ELF-1 (cell line): ENCODE data around the gene PALS2.

Experiments
- DNase-seq: peaks from one replicate; pipeline ENCODE4 v3.0.0-alpha.2; 2016; ENCODE audit warnings: low read depth, low spot score

Gene PALS2

DNA sequence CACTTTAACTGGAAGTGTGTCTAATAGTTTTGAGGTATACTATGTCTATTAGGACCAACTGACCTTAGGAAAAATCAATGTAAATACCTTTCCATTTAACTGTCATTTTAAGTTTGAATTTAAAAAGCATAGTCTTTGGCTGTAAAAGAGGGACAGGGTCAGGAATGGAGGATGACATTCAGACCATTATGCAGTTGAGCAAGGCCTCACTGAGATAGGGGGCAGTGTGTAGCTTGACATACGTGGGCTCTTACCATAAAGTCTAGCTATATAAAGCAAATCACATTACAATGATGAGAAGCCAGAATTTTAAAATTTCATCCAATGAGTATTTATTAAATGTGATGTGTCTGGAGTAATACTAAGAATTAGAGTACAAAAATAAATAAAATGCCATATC, 17.9 kb downstream of the PALS2 start:
- DNase-seq, result no peak

DNA sequence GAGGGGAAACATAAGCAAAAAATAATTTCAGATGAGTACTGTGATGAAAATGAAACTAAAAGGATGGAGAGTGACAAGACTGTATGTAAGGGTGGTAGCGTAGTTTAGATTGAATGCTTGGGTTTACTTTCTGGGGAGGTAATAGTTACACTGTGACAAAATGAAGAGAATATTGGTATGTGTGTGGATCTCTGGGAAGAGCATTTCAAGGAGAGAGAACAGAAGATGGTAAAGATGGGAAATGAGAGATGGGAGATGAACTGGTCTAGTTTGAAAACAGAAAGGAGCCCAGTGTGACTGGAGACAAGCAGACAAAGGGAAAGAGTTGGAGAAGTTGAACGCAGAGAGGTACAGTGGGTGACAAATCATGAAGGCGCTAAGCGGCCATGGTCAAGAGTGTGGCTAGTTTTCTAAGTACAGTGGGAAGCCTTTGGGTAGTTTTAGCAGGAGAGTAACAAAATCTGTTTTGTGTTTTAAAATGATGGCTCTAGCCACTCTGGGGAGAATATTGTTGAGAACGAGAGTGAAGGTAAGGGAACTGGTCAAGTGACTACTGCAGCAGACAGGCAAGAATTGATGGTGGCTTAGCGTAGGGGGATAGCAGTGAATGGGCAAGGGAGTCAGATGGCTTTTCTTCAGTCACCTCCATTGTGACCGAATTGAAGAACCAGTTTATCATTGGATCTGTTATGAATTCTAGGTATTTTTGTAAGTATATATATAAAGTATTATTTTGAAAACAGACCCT, 22.6 kb downstream of the PALS2 start:
- DNase-seq, result no peak

DNA sequence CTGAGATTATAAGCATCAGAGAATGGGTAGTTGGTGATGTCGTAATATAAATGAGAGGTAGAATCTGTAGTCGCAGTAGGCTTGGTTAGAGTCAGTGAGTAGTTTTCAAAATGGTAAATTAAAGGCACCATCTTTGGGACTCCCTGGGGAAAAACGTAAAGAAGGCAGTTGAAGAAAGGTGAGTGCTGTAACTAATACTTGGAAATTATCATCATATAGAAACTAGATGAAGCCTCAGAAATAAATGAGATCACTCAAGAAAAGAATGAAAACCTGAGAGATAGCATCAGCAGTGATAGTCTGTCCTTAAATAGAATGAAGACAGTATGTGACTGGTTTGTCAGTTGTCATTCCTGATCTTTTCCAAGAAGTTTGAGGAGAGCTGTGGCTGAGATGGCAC, 23.8 kb downstream of the PALS2 start:
- DNase-seq, result no peak

DNA sequence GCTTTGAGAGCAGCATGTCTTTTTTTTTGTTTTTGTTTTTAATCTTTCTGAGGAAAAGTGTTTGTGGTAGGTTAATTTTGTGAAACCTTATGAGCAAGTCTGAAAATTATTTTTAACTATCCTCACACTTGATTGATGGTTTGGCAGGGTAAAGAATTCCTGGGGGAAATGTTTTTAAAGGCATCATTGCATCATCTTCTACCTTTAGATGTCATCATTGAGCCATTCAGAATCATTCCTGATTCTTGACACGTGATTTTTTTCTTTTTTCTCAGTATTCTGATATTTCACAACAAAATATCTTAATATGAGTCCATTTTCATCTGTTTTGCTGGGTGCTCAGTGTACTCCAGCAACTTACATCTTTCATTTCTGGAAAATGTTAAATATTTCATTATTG, 28.3 kb downstream of the PALS2 start:
- DNase-seq, result no peak

DNA sequence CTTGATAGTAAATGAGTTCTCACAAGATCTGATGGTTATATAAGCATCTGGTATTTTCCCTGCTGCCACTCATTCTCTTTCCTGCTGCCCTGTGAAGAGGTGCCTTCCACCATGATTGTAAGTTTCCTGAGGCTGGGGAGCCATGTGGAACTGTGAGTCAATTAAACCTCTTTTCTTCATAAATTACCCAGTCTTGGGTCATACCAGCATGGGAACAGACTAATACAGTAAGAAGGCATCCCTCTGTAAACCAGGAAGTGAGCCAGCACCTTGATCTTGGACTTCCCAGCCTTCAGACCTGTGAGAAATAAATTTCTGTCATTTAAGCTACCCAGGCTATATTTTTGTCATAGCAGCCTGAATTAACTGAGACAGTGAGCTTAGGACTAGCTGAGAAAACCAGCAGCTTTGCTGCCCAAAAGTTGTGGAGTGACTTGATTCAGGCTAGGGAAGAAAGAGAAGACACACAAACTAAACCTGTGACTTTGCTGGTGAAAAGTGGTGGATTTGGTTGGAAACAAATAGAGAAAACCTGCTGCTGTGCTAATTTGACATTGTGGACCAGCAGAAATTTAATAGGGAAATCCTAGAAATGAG, 29.7 kb downstream of the PALS2 start:
- DNase-seq, result no peak

DNA sequence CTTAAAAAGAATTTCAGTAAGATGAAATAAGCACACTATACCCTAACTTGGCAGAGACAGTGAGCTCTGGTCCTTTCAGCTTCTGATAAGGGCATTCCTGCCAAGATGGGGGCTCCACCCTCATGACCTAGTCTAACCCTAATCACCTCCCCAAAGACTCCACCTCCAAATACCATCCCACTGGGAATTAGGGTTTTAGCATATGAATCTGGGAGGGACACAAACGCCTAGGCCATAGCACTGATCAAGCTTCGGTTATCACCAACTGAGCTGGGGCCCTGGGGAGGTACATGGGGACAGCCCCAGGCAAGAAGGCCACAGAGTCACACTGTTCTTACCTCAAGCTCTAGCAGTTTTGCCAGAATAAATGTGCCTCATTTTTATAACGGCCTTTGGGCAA, 31.4 kb downstream of the PALS2 start:
- peak; percentile 77 for DNase-seq

DNA sequence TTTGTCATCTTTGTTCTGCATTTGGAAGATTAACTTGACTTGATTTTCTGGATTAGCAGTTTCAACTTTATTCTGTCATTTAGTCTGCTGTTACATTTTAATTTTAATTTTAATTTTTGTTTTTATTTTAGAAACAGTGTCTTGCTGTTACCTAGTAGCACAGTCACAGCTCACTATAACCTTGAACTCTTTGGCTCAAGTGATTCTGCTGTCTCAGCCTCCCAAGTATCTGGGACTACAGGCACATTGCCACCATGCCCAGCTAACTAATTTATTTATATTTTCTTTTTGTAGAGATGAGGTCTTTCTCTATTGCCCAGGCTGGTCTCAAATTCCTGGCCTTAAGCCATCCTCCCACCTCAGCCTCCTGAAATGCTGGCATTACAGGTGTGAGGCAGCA, 35.3 kb downstream of the PALS2 start:
- DNase-seq, result no peak

DNA sequence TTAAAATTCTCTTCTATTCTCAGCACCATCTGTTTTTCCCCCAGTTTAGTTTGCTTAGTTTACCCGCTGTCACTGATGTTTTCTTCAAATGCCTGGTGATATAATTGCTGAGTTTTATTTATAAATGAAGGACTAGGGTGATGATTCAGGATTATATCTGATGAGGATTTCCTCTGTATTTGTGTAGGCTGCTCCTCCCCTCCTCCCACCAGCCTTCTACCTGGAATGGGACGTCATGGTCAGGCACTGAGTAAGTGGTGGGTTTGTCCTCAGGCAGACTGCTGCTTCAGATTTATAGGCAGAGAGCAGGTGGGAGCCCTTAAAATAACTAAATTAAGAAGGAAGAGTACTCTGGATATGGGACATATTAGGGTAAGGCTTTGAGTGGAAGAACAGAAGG, 35.8 kb downstream of the PALS2 start:
- DNase-seq, result peak; percentile 17

DNA sequence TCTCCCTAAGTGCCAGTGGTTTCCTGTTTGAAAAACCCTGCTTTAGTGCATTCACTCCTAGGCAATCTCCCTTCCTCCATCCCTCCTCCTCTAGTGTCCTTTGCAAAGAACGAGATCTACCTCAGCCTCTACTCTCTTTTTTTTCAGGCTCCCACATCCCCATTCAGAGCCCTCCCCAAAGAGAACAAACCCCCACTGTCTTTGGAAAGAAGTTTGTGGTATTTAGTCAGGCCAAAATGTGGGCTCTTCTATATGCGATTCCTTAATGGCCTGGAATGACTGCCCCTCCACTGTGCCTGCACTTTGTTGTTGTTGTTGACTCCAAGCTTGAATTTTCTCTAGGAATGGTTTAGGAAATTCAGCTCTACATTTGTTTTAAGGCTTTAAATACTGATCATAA, 36.3 kb downstream of the PALS2 start:
- no peak for DNase-seq

DNA sequence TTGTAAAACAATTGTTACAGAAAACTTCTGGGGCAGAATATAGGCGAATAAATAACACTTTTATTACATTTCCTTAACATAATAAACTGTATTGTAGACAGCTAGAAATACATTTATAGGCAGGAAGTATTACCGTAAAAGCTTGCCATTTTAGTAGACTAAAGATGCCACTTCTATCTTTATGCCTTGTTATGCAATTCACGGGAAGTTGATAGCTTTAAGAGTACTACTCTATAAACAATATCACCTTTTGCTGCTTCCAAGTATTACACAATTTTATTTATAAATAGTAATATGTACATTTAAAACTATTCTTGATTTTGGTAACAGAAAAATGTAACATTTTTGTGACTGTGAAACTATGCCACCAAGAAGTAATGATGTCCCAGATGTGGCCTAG, 37.9 kb downstream of the PALS2 start:
- DNase-seq, result no peak

DNA sequence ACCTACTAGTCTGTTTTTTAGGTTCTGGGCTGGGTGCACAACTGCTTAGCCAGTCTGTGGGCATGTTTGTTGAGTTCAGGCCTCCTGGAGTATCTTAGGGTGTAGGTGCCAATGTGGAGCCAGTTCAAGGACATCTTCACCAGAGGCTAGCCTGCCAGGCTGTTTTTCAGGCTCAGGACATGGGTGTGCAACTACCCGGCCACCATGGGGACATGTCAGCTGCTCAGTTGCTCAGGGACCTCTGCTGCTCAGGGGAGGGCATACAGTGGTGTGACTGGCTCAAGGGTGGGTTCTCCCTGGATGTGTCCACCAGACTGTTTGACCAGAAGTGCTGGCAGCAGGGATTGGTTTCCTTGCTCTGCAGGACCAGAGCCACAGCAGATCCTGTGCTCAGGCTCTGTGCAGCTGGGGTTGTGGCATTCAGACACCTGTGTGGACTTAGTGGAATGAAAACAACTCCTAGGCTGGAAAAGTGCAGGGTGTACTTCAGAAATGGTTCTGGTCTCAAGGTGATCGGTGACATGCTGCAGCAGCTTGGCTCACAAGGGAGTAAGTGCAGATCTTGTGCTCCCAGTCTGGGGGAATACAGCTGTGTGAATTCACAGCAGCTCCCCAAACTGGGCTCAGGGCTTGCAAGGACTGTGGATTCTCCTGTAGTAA, 44.8 kb downstream of the PALS2 start:
- no peak for DNase-seq

DNA sequence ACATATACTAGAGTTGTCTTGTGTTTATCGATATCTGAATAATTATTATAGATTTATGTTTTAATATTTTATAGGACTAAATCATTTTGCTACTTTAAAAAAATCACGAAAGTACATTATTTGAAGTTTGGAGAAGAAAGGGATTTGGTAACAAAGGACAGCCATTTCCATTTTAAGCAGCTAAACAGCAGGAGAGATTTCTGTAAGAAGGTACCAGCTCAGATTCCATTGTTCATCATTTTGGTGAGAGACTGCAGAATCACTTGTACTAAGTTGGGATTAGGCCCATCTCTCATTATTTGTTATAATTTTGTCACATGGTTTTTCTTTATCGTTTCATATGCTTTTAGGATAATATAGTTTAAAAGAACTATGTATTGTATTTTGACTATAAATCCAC, 46.7 kb downstream of the PALS2 start:
- DNase-seq, result no peak

DNA sequence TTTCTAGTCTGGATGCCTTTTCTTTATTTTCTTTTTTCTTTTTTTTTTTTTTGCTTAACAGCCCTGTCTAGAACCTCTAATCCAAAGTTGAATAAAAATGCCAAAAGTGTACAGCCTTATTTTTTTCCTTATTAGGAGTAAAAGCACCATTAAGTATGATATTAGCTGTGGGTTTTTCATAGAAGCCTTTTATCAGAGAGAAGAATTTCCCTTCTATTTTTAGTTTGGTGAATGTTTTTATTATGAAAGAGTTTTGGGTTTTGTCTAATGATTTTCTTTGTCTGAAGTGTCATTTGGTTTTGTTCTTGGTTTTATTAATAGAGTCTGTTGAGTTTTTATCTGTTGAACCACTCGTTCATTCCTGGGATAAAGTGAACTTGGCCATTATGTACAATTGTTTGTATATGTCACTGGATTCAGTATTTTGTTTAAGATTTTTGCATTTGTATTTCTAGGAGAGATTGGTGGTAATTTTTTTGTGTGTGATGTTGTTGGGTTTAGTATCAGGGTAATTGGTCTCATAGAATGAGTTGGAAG, 49.5 kb downstream of the PALS2 start:
- DNase-seq, result no peak
